HL-60 (cell line): ENCODE data around the gene SPPL2C.

Source experiments
- GABPA ChIP-seq: IDR thresholded peaks from 2 replicates; pipeline ENCODE4 v1.6.1; 2012; ENCODE audit warnings: low read depth
- POLR2AphosphoS5 ChIP-seq: IDR thresholded peaks from 2 replicates; pipeline ENCODE4 v1.6.1; 2012; ENCODE audit warnings: low read depth
- TF ChIP-seq, protein P1 (sequence below): IDR thresholded peaks from one replicate; pipeline ENCODE4 v1.5.1; 2011; ENCODE audit warnings: low read length, control low read depth, inconsistent platforms; ENCODE audit not compliant: insufficient read depth
- TF ChIP-seq, protein P2 (sequence below): IDR thresholded peaks from 2 replicates; pipeline ENCODE4 v1.6.1; 2012; ENCODE audit warnings: low read depth; ENCODE audit not compliant: insufficient replicate concordance

DNA sequence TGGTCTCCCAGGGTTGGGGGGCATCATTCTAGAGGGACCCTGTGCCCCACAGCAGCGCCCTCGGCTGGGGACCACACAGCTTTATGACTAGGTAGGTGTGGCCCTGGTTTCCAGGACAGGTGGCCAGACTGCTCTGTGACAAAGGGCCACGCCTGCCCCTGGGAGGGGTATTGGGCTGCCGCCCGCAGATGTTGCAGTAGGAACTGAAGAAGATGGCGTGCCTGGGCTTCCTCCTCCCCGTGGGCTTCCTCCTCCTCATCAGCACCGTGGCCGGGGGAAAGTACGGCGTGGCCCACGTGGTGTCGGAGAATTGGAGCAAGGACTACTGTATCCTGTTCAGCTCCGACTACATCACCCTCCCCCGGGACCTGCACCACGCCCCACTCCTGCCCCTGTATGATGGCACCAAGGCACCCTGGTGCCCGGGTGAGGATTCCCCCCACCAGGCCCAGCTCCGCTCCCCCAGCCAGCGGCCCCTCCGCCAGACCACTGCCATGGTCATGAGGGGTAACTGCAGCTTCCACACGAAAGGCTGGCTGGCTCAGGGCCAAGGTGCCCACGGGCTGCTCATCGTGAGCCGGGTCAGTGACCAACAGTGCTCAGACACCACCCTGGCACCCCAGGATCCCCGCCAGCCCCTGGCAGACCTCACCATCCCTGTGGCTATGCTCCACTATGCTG, at the start of gene SPPL2C:
- TF ChIP-seq, protein P1, sequence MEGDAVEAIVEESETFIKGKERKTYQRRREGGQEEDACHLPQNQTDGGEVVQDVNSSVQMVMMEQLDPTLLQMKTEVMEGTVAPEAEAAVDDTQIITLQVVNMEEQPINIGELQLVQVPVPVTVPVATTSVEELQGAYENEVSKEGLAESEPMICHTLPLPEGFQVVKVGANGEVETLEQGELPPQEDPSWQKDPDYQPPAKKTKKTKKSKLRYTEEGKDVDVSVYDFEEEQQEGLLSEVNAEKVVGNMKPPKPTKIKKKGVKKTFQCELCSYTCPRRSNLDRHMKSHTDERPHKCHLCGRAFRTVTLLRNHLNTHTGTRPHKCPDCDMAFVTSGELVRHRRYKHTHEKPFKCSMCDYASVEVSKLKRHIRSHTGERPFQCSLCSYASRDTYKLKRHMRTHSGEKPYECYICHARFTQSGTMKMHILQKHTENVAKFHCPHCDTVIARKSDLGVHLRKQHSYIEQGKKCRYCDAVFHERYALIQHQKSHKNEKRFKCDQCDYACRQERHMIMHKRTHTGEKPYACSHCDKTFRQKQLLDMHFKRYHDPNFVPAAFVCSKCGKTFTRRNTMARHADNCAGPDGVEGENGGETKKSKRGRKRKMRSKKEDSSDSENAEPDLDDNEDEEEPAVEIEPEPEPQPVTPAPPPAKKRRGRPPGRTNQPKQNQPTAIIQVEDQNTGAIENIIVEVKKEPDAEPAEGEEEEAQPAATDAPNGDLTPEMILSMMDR: no peak
- TF ChIP-seq, protein P2, sequence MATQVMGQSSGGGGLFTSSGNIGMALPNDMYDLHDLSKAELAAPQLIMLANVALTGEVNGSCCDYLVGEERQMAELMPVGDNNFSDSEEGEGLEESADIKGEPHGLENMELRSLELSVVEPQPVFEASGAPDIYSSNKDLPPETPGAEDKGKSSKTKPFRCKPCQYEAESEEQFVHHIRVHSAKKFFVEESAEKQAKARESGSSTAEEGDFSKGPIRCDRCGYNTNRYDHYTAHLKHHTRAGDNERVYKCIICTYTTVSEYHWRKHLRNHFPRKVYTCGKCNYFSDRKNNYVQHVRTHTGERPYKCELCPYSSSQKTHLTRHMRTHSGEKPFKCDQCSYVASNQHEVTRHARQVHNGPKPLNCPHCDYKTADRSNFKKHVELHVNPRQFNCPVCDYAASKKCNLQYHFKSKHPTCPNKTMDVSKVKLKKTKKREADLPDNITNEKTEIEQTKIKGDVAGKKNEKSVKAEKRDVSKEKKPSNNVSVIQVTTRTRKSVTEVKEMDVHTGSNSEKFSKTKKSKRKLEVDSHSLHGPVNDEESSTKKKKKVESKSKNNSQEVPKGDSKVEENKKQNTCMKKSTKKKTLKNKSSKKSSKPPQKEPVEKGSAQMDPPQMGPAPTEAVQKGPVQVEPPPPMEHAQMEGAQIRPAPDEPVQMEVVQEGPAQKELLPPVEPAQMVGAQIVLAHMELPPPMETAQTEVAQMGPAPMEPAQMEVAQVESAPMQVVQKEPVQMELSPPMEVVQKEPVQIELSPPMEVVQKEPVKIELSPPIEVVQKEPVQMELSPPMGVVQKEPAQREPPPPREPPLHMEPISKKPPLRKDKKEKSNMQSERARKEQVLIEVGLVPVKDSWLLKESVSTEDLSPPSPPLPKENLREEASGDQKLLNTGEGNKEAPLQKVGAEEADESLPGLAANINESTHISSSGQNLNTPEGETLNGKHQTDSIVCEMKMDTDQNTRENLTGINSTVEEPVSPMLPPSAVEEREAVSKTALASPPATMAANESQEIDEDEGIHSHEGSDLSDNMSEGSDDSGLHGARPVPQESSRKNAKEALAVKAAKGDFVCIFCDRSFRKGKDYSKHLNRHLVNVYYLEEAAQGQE: no peak
- no peak for TF ChIP-seq POLR2AphosphoS5
- TF ChIP-seq GABPA: no peak
